ENCODE measurements around the gene SPAG5. TPM values are rescaled to one million over a fixed set of nuclear protein-coding genes. Genes with fewer than 3 reads are reported as not detected.

Gene SPAG5
- total and polyA plus RNA-seq, 9 of the 15 experiments (the other 6 are each of a cell fraction or from before 2014, with no cell fraction given) = 94.4 to 286 (median 151) TPM

DNA sequence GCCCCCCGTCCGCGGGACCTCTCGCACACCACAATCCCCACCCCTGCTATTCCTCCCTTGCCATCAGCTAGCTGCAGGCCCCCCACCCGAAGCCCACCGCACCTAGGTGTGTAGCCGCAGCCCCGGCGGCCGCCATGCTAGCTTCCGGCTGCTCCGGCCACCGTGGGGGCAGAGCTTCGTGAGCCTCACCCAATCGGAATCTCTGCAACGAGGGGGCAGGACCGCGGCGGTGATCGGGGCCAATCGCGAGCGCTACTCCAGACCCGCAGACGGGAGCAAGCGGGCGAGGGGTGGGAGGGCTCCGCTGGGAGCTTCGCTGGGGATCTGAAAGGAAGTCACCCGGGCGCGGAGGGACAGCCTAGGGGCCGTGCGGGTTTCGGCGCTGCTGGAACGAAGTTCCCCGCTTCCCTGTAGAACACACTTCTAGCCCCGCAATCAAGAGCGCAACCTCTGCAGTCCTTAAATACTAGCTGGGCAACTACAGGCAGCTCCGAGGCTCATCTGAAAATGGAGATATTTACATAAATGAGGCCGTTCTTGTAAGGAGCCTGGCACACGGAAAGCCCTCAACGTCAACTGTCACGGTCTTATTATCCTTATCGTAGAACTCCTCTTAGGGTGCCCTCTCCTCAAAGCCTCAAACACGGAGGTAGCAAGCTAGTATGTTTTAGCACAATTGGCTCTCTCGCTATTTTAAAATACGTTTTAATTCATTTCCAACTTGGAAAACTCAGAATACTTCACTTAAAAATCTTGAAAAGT, 27.3 kb downstream of the SPAG5 start, which contains the start of gene PIGS (continued):
- TF ChIP-seq, protein P1, sequence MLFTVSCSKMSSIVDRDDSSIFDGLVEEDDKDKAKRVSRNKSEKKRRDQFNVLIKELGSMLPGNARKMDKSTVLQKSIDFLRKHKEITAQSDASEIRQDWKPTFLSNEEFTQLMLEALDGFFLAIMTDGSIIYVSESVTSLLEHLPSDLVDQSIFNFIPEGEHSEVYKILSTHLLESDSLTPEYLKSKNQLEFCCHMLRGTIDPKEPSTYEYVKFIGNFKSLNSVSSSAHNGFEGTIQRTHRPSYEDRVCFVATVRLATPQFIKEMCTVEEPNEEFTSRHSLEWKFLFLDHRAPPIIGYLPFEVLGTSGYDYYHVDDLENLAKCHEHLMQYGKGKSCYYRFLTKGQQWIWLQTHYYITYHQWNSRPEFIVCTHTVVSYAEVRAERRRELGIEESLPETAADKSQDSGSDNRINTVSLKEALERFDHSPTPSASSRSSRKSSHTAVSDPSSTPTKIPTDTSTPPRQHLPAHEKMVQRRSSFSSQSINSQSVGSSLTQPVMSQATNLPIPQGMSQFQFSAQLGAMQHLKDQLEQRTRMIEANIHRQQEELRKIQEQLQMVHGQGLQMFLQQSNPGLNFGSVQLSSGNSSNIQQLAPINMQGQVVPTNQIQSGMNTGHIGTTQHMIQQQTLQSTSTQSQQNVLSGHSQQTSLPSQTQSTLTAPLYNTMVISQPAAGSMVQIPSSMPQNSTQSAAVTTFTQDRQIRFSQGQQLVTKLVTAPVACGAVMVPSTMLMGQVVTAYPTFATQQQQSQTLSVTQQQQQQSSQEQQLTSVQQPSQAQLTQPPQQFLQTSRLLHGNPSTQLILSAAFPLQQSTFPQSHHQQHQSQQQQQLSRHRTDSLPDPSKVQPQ (CRISPR knock-in tag; IDR thresholded peaks at IDR 0.05; ENCODE audit: borderline replicate concordance) = no peak
- TF ChIP-seq PRMT5 (CRISPR knock-in tag; IDR thresholded peaks at IDR 0.05) (no peak), ZNF780A (CRISPR knock-in tag; IDR thresholded peaks at IDR 0.05) (no peak), ZNF561 (CRISPR knock-in tag; conservative IDR thresholded peaks at IDR 0.05) (no peak), CREBBP (IDR thresholded peaks at IDR 0.05; ENCODE audit: low read depth, low read length) (no peak), ETS2 (tag; IDR thresholded peaks at IDR 0.05; ENCODE audit: borderline replicate concordance, poor library complexity, severe bottlenecking) (no peak), FIP1L1 (IDR thresholded peaks at IDR 0.05; ENCODE audit: low read depth, low read length, poor library complexity, severe bottlenecking) (no peak), ZNF764 (CRISPR knock-in tag; IDR thresholded peaks at IDR 0.05; ENCODE audit: low read depth) (no peak), SNRNP70 (optimal IDR thresholded peaks at IDR 0.05; ENCODE audit: low read depth, low read length) (no peak), SMARCA5 (IDR thresholded peaks at IDR 0.05) (no peak), ZC3H4 (CRISPR knock-in tag; IDR thresholded peaks at IDR 0.05; ENCODE audit: borderline replicate concordance) (no peak), SMARCE1 (IDR thresholded peaks at IDR 0.05) (peak; percentile 38; the same call in 1 of the 2 replicates)
- TF ChIP-seq, protein P2, sequence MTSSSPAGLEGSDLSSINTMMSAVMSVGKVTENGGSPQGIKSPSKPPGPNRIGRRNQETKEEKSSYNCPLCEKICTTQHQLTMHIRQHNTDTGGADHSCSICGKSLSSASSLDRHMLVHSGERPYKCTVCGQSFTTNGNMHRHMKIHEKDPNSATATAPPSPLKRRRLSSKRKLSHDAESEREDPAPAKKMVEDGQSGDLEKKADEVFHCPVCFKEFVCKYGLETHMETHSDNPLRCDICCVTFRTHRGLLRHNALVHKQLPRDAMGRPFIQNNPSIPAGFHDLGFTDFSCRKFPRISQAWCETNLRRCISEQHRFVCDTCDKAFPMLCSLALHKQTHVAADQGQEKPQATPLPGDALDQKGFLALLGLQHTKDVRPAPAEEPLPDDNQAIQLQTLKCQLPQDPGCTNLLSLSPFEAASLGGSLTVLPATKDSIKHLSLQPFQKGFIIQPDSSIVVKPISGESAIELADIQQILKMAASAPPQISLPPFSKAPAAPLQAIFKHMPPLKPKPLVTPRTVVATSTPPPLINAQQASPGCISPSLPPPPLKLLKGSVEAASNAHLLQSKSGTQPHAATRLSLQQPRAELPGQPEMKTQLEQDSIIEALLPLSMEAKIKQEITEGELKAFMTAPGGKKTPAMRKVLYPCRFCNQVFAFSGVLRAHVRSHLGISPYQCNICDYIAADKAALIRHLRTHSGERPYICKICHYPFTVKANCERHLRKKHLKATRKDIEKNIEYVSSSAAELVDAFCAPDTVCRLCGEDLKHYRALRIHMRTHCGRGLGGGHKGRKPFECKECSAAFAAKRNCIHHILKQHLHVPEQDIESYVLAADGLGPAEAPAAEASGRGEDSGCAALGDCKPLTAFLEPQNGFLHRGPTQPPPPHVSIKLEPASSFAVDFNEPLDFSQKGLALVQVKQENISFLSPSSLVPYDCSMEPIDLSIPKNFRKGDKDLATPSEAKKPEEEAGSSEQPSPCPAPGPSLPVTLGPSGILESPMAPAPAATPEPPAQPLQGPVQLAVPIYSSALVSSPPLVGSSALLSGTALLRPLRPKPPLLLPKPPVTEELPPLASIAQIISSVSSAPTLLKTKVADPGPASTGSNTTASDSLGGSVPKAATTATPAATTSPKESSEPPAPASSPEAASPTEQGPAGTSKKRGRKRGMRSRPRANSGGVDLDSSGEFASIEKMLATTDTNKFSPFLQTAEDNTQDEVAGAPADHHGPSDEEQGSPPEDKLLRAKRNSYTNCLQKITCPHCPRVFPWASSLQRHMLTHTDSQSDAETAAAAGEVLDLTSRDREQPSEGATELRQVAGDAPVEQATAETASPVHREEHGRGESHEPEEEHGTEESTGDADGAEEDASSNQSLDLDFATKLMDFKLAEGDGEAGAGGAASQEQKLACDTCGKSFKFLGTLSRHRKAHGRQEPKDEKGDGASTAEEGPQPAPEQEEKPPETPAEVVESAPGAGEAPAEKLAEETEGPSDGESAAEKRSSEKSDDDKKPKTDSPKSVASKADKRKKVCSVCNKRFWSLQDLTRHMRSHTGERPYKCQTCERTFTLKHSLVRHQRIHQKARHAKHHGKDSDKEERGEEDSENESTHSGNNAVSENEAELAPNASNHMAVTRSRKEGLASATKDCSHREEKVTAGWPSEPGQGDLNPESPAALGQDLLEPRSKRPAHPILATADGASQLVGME (CRISPR knock-in tag; IDR thresholded peaks at IDR 0.05) = no peak
- TF ChIP-seq, protein P3, sequence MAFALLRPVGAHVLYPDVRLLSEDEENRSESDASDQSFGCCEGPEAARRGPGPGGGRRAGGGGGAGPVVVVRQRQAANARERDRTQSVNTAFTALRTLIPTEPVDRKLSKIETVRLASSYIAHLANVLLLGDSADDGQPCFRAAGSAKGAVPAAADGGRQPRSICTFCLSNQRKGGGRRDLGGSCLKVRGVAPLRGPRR (CRISPR knock-in tag; IDR thresholded peaks at IDR 0.05) = no peak
- TF ChIP-seq, protein P4, sequence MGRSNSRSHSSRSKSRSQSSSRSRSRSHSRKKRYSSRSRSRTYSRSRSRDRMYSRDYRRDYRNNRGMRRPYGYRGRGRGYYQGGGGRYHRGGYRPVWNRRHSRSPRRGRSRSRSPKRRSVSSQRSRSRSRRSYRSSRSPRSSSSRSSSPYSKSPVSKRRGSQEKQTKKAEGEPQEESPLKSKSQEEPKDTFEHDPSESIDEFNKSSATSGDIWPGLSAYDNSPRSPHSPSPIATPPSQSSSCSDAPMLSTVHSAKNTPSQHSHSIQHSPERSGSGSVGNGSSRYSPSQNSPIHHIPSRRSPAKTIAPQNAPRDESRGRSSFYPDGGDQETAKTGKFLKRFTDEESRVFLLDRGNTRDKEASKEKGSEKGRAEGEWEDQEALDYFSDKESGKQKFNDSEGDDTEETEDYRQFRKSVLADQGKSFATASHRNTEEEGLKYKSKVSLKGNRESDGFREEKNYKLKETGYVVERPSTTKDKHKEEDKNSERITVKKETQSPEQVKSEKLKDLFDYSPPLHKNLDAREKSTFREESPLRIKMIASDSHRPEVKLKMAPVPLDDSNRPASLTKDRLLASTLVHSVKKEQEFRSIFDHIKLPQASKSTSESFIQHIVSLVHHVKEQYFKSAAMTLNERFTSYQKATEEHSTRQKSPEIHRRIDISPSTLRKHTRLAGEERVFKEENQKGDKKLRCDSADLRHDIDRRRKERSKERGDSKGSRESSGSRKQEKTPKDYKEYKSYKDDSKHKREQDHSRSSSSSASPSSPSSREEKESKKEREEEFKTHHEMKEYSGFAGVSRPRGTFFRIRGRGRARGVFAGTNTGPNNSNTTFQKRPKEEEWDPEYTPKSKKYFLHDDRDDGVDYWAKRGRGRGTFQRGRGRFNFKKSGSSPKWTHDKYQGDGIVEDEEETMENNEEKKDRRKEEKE (IDR thresholded peaks at IDR 0.05; ENCODE audit: borderline replicate concordance in 1 of 2, control insufficient read depth in 1 of 2, low read depth in 2 of 2, low read length in 1 of 2) = no peak

All from K562 (cell line).